Activated CD4-positive, alpha-beta memory T cell treated with anti-CD3 and anti-CD28 coated beads for 36 hours (primary cell): Measurements from ENCODE around the gene TRIM44. TPM values are rescaled to one million over a fixed set of nuclear protein-coding genes. Genes with fewer than 3 reads are reported as not detected.
"Not testable (repeated sequence)": the region's sequence is repeated elsewhere in the genome, so short reads cannot be mapped to it uniquely, and the experiment has no call there.

Experiments used
- CTCF ChIA-PET: fragments of 350-600 bp; sonication (Branson Sonifier 250); formaldehyde crosslinking; loops from one replicate; lab custom pipeline; 2021; ENCODE audit warnings: antibody characterized with exemption, inconsistent platforms; lab: Charles Lee
- POLR2A ChIA-PET: fragments of 350-600 bp; sonication (Branson Sonifier 250); formaldehyde crosslinking; loops from one replicate; lab custom pipeline; 2021; ENCODE audit warnings: antibody characterized with exemption; lab: Charles Lee
- DNase-seq: peaks from one replicate; pipeline ENCODE4 v3.0.0-alpha.2; 2020
- H3K27ac Mint-ChIP-seq: one replicate; pipeline ENCODE4 v1.8.0; 2021; ENCODE audit warnings: mixed read lengths
- H3K27me3 Mint-ChIP-seq: one replicate; pipeline ENCODE4 v1.8.0; 2021; ENCODE audit warnings: mixed read lengths
- H3K36me3 Mint-ChIP-seq: one replicate; pipeline ENCODE4 v1.8.0; 2021; ENCODE audit warnings: mixed read lengths
- H3K4me1 Mint-ChIP-seq: one replicate; pipeline ENCODE4 v1.8.0; 2021; ENCODE audit warnings: low read depth, mixed read lengths
- H3K4me3 Mint-ChIP-seq: one replicate; pipeline ENCODE4 v1.8.0; 2021; ENCODE audit warnings: mild to moderate bottlenecking, mixed read lengths
- H3K9me3 Mint-ChIP-seq: one replicate; pipeline ENCODE4 v1.8.0; 2021; ENCODE audit warnings: mixed read lengths
- intact Hi-C: fragments of 100-400 bp; cut with micrococcal nuclease; formaldehyde crosslinking; loops from one replicate; pipeline ENCODE4 v1.15.1; 2023
- total RNA-seq, 2 experiments: library from RNA; stranded (reverse); gene quantifications; one replicate each; pipeline ENCODE4 v1.2.3, GENCODE V29; 2021

Gene TRIM44
- total RNA-seq, 2 experiments from 2014 or later = 27.3 to 30.0 TPM

DNA sequence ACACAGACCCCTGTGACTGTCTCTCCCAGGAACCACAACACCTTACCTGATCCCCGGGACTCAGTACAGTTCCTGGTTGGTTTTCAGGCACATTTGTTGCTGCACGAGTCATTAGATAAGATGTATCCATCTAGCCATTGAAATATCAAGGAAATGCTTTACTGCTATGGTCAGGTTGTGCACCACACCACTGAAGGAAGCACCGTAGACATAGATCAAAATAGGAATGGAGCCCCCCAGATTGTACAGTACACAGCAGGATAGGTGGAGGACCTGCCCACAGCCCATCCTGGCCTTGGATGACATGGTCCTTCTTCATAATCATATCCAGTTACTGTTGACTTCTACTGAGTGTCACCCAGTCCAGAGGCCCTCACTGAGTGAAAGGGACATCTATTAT is 195.3 kb downstream of the TRIM44 start:
- no peaks in the 10 kb centered on the region for H3K4me1 Mint-ChIP-seq
- no peaks in the 10 kb centered on the region for H3K36me3 Mint-ChIP-seq
- H3K27me3 Mint-ChIP-seq = peaks cover 2% of the 10 kb centered on the region
- H3K4me3 Mint-ChIP-seq = no peak overlapping the region
- no peaks in the 10 kb centered on the region for H3K9me3 Mint-ChIP-seq
- POLR2A ChIA-PET = no interaction called here
- intact Hi-C loops = no loop called here
- no peak for DNase-seq
- CTCF ChIA-PET = no interaction called here
- H3K27ac Mint-ChIP-seq = no peak overlapping the region

DNA sequence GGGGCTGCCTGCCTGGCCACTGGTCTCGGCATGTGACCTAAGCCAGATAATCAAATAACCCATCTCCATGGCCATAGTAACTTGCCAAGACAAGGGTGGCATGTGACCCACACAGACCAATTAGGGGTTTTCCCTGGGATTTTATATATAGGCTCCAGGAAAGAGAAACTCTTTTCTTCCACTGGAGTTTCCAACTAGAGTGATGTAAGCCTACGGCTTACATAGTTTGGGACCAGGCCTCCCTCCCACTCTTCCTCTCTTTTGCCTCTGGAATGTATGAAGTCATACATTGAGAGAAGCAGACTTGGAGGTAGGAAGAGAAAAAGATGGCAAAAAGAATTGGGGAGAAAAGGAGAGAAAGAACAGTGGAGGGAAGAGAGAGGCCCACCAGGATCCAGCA is 196.7 kb downstream of the TRIM44 start:
- intact Hi-C loops = no loop called here
- H3K4me3 Mint-ChIP-seq = no peak overlapping the region
- no peak for DNase-seq
- H3K36me3 Mint-ChIP-seq = no peaks in the 10 kb centered on the region
- no peak overlapping the region for H3K27ac Mint-ChIP-seq
- POLR2A ChIA-PET = no interaction called here
- CTCF ChIA-PET = no interaction called here
- no peaks in the 10 kb centered on the region for H3K9me3 Mint-ChIP-seq
- no peaks in the 10 kb centered on the region for H3K4me1 Mint-ChIP-seq
- H3K27me3 Mint-ChIP-seq = peaks cover 5% of the 10 kb centered on the region

DNA sequence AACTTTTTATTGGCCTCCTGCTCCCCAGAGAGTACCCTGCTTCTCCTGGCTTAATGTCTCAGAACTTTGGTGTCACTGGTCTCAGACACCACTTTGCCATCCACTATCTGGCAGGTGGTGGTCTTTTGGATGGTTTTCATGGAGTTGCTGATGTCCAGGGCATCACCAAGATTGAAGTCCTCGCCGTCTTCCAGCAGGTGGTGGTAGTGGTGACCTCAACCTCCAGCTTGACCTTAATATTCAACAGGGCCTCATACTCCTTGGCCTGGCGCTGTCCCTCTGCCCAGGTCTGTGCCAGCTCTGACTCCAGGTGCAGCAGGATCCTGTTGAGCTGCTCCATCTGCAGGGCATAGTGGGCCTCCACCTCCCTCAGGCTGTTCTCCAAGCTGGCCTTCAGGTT is 197.6 kb downstream of the TRIM44 start:
- H3K4me3 Mint-ChIP-seq, H3K27me3 Mint-ChIP-seq, H3K36me3 Mint-ChIP-seq, intact Hi-C loops, POLR2A ChIA-PET, CTCF ChIA-PET, DNase-seq, H3K27ac Mint-ChIP-seq, H3K4me1 Mint-ChIP-seq, H3K9me3 Mint-ChIP-seq: not testable (repeated sequence)

DNA sequence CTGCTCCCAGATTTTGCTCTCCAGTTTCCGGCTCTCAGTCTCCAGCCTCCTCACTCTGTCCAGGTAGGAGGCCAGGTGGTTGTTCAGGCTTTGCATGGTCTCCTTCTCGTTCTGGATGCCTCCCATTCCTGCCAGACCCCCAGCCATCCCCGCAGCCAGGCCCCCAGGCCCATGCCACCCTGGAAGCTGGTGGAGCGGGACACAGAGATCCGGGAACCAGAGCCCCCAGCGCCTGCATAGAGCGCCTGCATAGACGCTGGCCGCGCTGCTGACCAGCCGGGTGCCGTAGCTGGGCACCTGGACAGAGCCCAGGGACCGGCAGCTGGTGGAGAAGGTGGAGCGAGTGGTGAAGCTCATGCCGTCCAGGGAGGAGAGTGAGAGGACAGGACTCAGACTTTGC is 198.6 kb downstream of the TRIM44 start:
- DNase-seq = no peak
- Mint-ChIP-seq H3K4me3 (no peak overlapping the region), H3K27me3 (peaks cover 5% of the 10 kb centered on the region), H3K4me1 (no peaks in the 10 kb centered on the region), H3K36me3 (no peaks in the 10 kb centered on the region), H3K9me3 (no peaks in the 10 kb centered on the region), H3K27ac (no peak overlapping the region)
- CTCF ChIA-PET = no interaction called here
- intact Hi-C loops = no loop called here
- POLR2A ChIA-PET = no interaction called here

DNA sequence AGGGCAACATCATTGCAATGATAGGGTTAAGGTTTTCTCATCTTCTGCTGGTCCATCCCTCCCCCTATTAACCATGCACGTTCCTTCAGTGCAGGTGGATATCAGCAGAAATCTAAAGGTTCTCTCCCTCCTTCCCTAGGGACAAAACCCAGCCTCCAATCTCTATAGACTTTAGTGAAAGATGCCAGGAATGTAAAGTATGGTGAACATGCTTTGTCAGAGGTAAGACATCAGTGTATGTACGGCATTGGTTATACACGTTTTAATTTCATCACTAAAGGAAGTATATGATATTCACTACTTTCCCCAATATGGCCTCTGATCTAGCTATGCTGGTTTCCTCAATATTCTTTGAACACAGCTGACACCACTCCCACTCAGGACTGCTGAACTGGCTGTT is 200.1 kb downstream of the TRIM44 start:
- CTCF ChIA-PET = no interaction called here
- peaks cover 10% of the 10 kb centered on the region for H3K9me3 Mint-ChIP-seq
- intact Hi-C loops = no loop called here

DNA sequence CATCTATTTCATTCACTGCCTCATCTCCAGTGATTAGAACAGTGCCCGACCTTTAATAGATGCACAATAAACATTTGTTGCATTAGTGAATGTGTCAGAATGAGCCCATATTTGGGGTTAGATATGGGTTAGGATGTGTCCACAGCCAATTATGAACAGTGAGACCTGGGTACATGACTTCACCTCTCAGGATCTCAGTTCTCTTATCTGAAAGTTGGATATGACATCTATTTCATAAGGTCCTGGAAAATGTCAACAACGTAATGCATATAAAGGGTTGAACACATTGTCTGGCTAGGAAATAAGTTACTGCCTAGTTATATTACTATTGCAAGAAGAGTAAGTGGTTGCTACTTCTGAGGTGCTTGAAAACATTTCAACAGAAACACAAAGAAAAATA is 201.6 kb downstream of the TRIM44 start:
- Mint-ChIP-seq H3K27me3 (peaks cover 5% of the 10 kb centered on the region), H3K4me1 (no peaks in the 10 kb centered on the region), H3K27ac (no peak overlapping the region), H3K9me3 (peaks cover 21% of the 10 kb centered on the region), H3K4me3 (no peak overlapping the region), H3K36me3 (peaks cover 3% of the 10 kb centered on the region)
- POLR2A ChIA-PET = no interaction called here
- intact Hi-C loops = no loop called here
- CTCF ChIA-PET = no interaction called here
- DNase-seq = no peak

More for the DNA sequence above, 200.1 kb downstream of the TRIM44 start:
- DNase-seq = no peak
- no peaks in the 10 kb centered on the region for H3K4me1 Mint-ChIP-seq
- no peak overlapping the region for H3K4me3 Mint-ChIP-seq
- no peaks in the 10 kb centered on the region for H3K36me3 Mint-ChIP-seq
- POLR2A ChIA-PET = no interaction called here
- H3K27me3 Mint-ChIP-seq = peaks cover 5% of the 10 kb centered on the region
- no peak overlapping the region for H3K27ac Mint-ChIP-seq

DNA sequence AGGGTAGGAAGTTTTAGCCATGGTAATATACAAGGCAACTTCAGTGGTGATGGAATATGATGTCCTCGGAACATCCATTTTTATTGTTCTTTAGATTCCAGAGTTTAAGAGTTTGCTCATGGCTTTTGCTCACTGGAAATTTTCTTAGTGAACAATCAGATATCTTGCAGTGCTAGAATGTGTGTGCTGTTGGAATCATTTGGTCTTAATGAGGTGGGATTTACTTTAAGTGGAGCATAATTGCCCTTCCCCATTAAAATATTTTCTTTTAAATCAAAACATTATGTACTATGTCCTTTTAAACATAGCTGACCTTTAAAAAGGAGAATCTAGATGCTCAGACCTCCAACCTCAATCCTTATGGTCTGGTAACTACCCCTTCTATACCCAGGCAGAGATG is 204.0 kb downstream of the TRIM44 start:
- Mint-ChIP-seq H3K9me3 (peaks cover 24% of the 10 kb centered on the region), H3K36me3 (peaks cover 3% of the 10 kb centered on the region), H3K4me1 (no peaks in the 10 kb centered on the region), H3K27me3 (peaks cover 5% of the 10 kb centered on the region), H3K4me3 (no peak overlapping the region), H3K27ac (no peak overlapping the region)
- no peak for DNase-seq
- intact Hi-C loops = no loop called here
- CTCF ChIA-PET = interaction anchor here (0.7 to 1.0 kb wide), 2 partner anchors 8 to 16 kb away, joined by 3 to 4 read pairs; no protein-coding TSS in a partner anchor
- POLR2A ChIA-PET = no interaction called here

Other genes with a start within 250 kb of the TRIM44 start
- not detected for gene SLC1A2, start 243.2 kb upstream of the TRIM44 start, total RNA-seq
- gene PAMR1, start 137.2 kb upstream of the TRIM44 start, total RNA-seq = not detected
- under 1 TPM; 0.46 to 0.62 TPM for gene FJX1, start 44.3 kb upstream of the TRIM44 start, total RNA-seq